Measurements from ENCODE around the gene HSP90AB1.

DNA sequence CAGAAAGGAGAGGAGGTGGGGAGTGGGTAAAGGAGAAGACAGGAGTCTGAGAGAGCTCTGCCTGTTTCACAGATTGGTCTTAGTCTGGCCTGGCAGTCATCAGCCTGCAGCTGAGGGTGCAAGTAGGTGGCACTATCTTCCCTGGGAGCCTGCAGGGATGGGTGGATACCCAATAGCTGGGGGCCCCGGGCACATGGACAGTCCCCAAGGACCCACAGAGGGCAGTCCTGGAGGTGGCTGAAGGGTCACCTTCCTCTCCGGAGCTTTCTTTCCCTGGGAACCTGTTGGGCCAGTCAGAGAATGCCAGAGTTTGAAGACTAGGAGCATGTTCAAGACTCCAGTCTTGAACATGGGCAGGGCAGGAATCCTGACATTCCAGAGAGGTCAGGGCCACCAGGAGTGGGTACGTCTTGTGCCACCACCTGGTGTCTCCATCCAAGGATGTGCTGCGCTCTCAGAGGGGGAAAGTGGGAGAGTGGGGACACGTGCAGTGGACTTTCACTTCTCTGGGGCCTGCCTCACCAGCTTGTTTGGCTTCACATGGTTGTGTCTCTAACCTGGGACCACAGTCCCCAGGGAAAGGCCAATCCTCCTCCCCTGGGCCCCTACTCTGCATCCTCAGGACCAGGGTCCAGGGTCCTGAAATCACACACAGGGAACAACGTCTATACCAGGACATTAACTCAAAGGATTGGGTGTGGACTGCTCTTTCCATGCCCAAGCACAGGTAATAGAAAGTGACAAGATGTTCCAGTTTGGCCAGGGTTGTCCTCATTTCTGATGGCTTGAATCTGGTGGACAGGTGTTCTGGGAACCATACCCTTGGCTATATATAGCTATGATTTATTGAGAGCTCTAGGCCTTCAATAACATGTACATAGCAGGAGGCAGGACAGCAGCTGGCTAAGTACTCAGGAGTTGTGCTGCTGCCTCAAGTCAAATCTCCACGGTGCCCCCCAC, 48.2 kb downstream of the HSP90AB1 start:
- TF ChIP-seq, protein P1, sequence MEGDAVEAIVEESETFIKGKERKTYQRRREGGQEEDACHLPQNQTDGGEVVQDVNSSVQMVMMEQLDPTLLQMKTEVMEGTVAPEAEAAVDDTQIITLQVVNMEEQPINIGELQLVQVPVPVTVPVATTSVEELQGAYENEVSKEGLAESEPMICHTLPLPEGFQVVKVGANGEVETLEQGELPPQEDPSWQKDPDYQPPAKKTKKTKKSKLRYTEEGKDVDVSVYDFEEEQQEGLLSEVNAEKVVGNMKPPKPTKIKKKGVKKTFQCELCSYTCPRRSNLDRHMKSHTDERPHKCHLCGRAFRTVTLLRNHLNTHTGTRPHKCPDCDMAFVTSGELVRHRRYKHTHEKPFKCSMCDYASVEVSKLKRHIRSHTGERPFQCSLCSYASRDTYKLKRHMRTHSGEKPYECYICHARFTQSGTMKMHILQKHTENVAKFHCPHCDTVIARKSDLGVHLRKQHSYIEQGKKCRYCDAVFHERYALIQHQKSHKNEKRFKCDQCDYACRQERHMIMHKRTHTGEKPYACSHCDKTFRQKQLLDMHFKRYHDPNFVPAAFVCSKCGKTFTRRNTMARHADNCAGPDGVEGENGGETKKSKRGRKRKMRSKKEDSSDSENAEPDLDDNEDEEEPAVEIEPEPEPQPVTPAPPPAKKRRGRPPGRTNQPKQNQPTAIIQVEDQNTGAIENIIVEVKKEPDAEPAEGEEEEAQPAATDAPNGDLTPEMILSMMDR (IDR thresholded peaks at IDR 0.05), result no peak
- TF ChIP-seq POLR2A (IDR thresholded peaks at IDR 0.05; ENCODE audit: low read length) (no peak), FOSB (CRISPR knock-in tag; IDR thresholded peaks at IDR 0.05) (no peak), EP300 (IDR thresholded peaks at IDR 0.05) (no peak)

All from A549 (cell line).